Caco-2 (cell line): ENCODE measurements around the gene NRXN2. TPM values are rescaled to one million over a fixed set of nuclear protein-coding genes. Genes with fewer than 3 reads are reported as not detected.

Experiments
- BruUV-seq: library from RNA; stranded (reverse); fragments of 400-500 nt; replicated peaks from 2 replicates; lab custom pipeline; 2021; lab: Mats Ljungman, UMichigan
- CTCF ChIA-PET: fragments of 300-600 bp; sonication (Branson Sonifier 250); formaldehyde crosslinking; loops from one replicate; lab custom pipeline; 2022; ENCODE audit warnings: antibody characterized with exemption; lab: Charles Lee
- POLR2A ChIA-PET: fragments of 300-600 bp; sonication (Branson Sonifier 250); formaldehyde crosslinking; loops from one replicate; lab custom pipeline; 2022; ENCODE audit warnings: antibody characterized with exemption; lab: Charles Lee
- DNase-seq, 2 experiments: peaks; one replicate each; pipeline versions ENCODE4 v3.0.0 to v3.0.0-alpha.2; 2020 to 2022
- H3K27me3 ChIP-seq: replicated peaks from 2 replicates; pipeline ENCODE4 v1.6.0; 2011; ENCODE audit warnings: low read length; ENCODE audit not compliant: control insufficient read depth, insufficient read depth
- H3K36me3 ChIP-seq: 2 replicates; pipeline ENCODE4 v1.5.1; 2011; ENCODE audit warnings: low read length; ENCODE audit not compliant: control insufficient read depth, insufficient read depth
- H3K4me1 ChIP-seq: fragments of 250-450 bp; sonication (Bioruptor Pico); 2 replicates; pipeline ENCODE4 v1.5.1; 2020; ENCODE audit warnings: mild to moderate bottlenecking
- H3K4me3 ChIP-seq: 2 replicates; pipeline ENCODE4 v1.5.1; 2011; ENCODE audit warnings: low read depth, mild to moderate bottlenecking, control low read depth, low read length
- H3K9me3 ChIP-seq: fragments of 250-450 bp; sonication (Bioruptor Pico); 2 replicates; pipeline ENCODE4 v1.5.1; 2020; ENCODE audit warnings: mild to moderate bottlenecking, moderate library complexity
- H3K27ac Mint-ChIP-seq: one replicate; pipeline ENCODE4 v1.8.0; 2022; ENCODE audit warnings: mixed read lengths; ENCODE audit not compliant: unreplicated experiment
- H3K27me3 Mint-ChIP-seq: one replicate; pipeline ENCODE4 v1.8.0; 2022; ENCODE audit warnings: mixed read lengths; ENCODE audit not compliant: insufficient read depth, unreplicated experiment
- H3K36me3 Mint-ChIP-seq: one replicate; pipeline ENCODE4 v1.8.0; 2022; ENCODE audit warnings: mild to moderate bottlenecking, mixed read lengths; ENCODE audit not compliant: insufficient read depth, unreplicated experiment
- H3K4me1 Mint-ChIP-seq: one replicate; pipeline ENCODE4 v1.8.0; 2022; ENCODE audit warnings: low read depth, mixed read lengths; ENCODE audit not compliant: unreplicated experiment
- H3K4me3 Mint-ChIP-seq: one replicate; pipeline ENCODE4 v1.8.0; 2022; ENCODE audit warnings: mild to moderate bottlenecking, moderate library complexity, mixed read lengths; ENCODE audit not compliant: unreplicated experiment
- H3K9me3 Mint-ChIP-seq: one replicate; pipeline ENCODE4 v1.8.0; 2022; ENCODE audit warnings: mixed read lengths; ENCODE audit not compliant: unreplicated experiment
- intact Hi-C: fragments of 100-400 bp; cut with micrococcal nuclease; formaldehyde crosslinking; loops from one replicate; pipeline ENCODE4 v1.10.0; 2022; ENCODE audit not compliant: unreplicated experiment
- total RNA-seq: library from RNA; stranded (reverse); gene quantifications from 2 replicates; pipeline ENCODE4 v1.2.3, GENCODE V29; 2022
- TF ChIP-seq, protein P1 (sequence below), 2 experiments: fragments of 200-600 bp in 1 of 2; IDR thresholded peaks; 1 replicate in 1 of 2; 2 replicates in 1 of 2; pipeline versions ENCODE4 v1.5.1 to v1.8.0; 2011 to 2022; ENCODE audit warnings: antibody characterized with exemption in 1 of 2, control low read depth in 1 of 2, inconsistent platforms in 1 of 2, low read depth in 1 of 2, low read length in 1 of 2, mild to moderate bottlenecking in 1 of 2, moderate library complexity in 1 of 2; ENCODE audit not compliant: insufficient read depth in 1 of 2, severe bottlenecking in 1 of 2, unreplicated experiment in 1 of 2

Gene NRXN2
- total RNA-seq, 1 experiment from 2014 or later, result 7.6 TPM

- peak; percentile 76 to 83 for DNase-seq
- no peaks in the 10 kb centered on the region for H3K9me3 ChIP-seq
- CTCF ChIA-PET, result interaction anchor here (0.7 kb wide), 1 partner anchor 117 kb away, joined by 4 read pairs; no protein-coding TSS in a partner anchor
- no TSS peak for BruUV-seq
- H3K27me3 Mint-ChIP-seq, result no peaks in the 10 kb centered on the region
- H3K4me1 Mint-ChIP-seq, result no peaks in the 10 kb centered on the region
- intact Hi-C loops, result loop anchor here (2.0 kb wide), 1 partner anchor 79 kb away; no protein-coding TSS in a partner anchor
- H3K4me3 Mint-ChIP-seq, result no peak overlapping the region
- POLR2A ChIA-PET, result no interaction called here
- H3K27me3 ChIP-seq, result no peaks in the 10 kb centered on the region
- no peak overlapping the region for H3K27ac Mint-ChIP-seq
- H3K4me1 ChIP-seq, result no peaks in the 10 kb centered on the region
- H3K36me3 ChIP-seq, result peaks cover 37% of the 10 kb centered on the region
- no peak overlapping the region for H3K4me3 ChIP-seq
- TF ChIP-seq, protein P1, sequence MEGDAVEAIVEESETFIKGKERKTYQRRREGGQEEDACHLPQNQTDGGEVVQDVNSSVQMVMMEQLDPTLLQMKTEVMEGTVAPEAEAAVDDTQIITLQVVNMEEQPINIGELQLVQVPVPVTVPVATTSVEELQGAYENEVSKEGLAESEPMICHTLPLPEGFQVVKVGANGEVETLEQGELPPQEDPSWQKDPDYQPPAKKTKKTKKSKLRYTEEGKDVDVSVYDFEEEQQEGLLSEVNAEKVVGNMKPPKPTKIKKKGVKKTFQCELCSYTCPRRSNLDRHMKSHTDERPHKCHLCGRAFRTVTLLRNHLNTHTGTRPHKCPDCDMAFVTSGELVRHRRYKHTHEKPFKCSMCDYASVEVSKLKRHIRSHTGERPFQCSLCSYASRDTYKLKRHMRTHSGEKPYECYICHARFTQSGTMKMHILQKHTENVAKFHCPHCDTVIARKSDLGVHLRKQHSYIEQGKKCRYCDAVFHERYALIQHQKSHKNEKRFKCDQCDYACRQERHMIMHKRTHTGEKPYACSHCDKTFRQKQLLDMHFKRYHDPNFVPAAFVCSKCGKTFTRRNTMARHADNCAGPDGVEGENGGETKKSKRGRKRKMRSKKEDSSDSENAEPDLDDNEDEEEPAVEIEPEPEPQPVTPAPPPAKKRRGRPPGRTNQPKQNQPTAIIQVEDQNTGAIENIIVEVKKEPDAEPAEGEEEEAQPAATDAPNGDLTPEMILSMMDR (IDR thresholded peaks at IDR 0.05; ENCODE audit: insufficient read depth in 1 of 2, low read depth in 1 of 2, low read length in 1 of 2, severe bottlenecking in 1 of 2, unreplicated experiment in 1 of 2), result peak; percentile 71 to 80
- no peaks in the 10 kb centered on the region for H3K9me3 Mint-ChIP-seq
- peaks cover 100% of the 10 kb centered on the region for H3K36me3 Mint-ChIP-seq
These were observed 44.6 kb upstream of the NRXN2 start for GRCh38 chr11:64767344-64768299.

DNA sequence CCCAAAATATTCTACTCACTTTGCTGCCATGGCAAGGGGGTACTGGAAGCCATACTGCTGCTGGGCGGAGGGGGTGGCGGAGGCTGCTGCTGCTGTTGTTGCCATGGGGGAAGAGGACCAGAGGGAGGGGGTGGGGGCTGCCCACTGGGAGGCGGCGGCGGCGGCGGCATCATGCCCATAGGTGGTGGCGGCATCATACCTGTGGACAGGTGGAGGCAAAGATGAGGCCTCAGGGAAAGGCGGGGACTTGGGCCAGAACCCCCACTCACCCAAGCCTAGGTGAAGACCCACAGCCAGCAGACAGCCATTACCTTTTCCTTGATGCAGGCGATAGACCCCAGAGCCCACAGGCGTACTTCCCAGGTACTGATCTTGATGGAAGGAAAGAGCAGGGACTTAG lies 43.9 kb upstream of the NRXN2 start:
- no peaks in the 10 kb centered on the region for H3K4me1 Mint-ChIP-seq
- Histone ChIP-seq H3K27me3 (no peaks in the 10 kb centered on the region), H3K4me1 (no peaks in the 10 kb centered on the region), H3K9me3 (no peaks in the 10 kb centered on the region), H3K4me3 (no peak overlapping the region), H3K36me3 (peaks cover 37% of the 10 kb centered on the region)
- no peak overlapping the region for H3K4me3 Mint-ChIP-seq
- peak overlapping the region; percentile 43 for H3K27ac Mint-ChIP-seq
- H3K27me3 Mint-ChIP-seq, result no peaks in the 10 kb centered on the region
- BruUV-seq, result no TSS peak
- POLR2A ChIA-PET, result interaction anchor here (0.6 kb wide), 1 partner anchor 14 kb away, joined by 3 read pairs; no protein-coding TSS in a partner anchor
- CTCF ChIA-PET, result interaction anchor here (0.7 kb wide), 1 partner anchor 116 kb away, joined by 4 read pairs; no protein-coding TSS in a partner anchor
- intact Hi-C loops, result loop anchor here (2.0 kb wide), 1 partner anchor 78 kb away; no protein-coding TSS in a partner anchor
- TF ChIP-seq, protein P1 (IDR thresholded peaks at IDR 0.05; ENCODE audit: insufficient read depth in 1 of 2, low read depth in 1 of 2, low read length in 1 of 2, severe bottlenecking in 1 of 2, unreplicated experiment in 1 of 2), result no peak
- DNase-seq, result peak in 1 of 2 experiments; percentile 34
- H3K9me3 Mint-ChIP-seq, result no peaks in the 10 kb centered on the region
- H3K36me3 Mint-ChIP-seq, result peaks cover 100% of the 10 kb centered on the region

- Histone ChIP-seq H3K4me1 (no peaks in the 10 kb centered on the region), H3K27me3 (no peaks in the 10 kb centered on the region), H3K9me3 (no peaks in the 10 kb centered on the region), H3K4me3 (no peak overlapping the region), H3K36me3 (peaks cover 35% of the 10 kb centered on the region)
- peaks cover 100% of the 10 kb centered on the region for H3K36me3 Mint-ChIP-seq
- H3K9me3 Mint-ChIP-seq, result no peaks in the 10 kb centered on the region
- peak in 1 of 2 experiments; percentile 38 for DNase-seq
- no peaks in the 10 kb centered on the region for H3K27me3 Mint-ChIP-seq
- no TSS peak for BruUV-seq
- H3K4me3 Mint-ChIP-seq, result no peak overlapping the region
- ChIA-PET CTCF (no interaction called here), POLR2A (interaction anchor here (0.6 to 0.9 kb wide), 2 partner anchors 13 to 15 kb away, joined by 3 read pairs; no protein-coding TSS in a partner anchor)
- intact Hi-C loops, result loop anchor here (2.0 kb wide), 1 partner anchor 77 kb away; no protein-coding TSS in a partner anchor
- H3K27ac Mint-ChIP-seq, result peak overlapping the region; percentile 43
- no peaks in the 10 kb centered on the region for H3K4me1 Mint-ChIP-seq
- TF ChIP-seq, protein P1 (IDR thresholded peaks at IDR 0.05; ENCODE audit: insufficient read depth in 1 of 2, low read depth in 1 of 2, low read length in 1 of 2, severe bottlenecking in 1 of 2, unreplicated experiment in 1 of 2), result no peak
These were observed 43.1 kb upstream of the NRXN2 start for GRCh38 chr11:64765851-64766665.
